Dermis blood vessel endothelial cell (primary cell): ENCODE results near the gene PHACTR1. TPM values are rescaled to one million over a fixed set of nuclear protein-coding genes. Genes with fewer than 3 reads are reported as not detected.
"Not testable (repeated sequence)": the region's sequence is repeated elsewhere in the genome, so short reads cannot be mapped to it uniquely, and the experiment has no call there.

Experiments used
- DNase-seq: peaks from one replicate; pipeline ENCODE4 v3.0.0; 2010
- total RNA-seq: library from RNA; depleted of rRNA; stranded (reverse); fragments of >200 nt; gene quantifications from 2 replicates; pipeline ENCODE4 v1.2.3, GENCODE V29; 2014

Gene PHACTR1
- total RNA-seq, 1 donor from 2014 or later = 2.4 TPM

- DNase-seq = peak; percentile 28
Observed at GRCh38 chr6:13120483-13121482, 404.2 kb downstream of the PHACTR1 start.

- DNase-seq = no peak
Observed at GRCh38 chr6:13124131-13124530, 407.6 kb downstream of the PHACTR1 start.

- DNase-seq = no peak
Observed at GRCh38 chr6:13125841-13126240, 409.3 kb downstream of the PHACTR1 start.

- DNase-seq = no peak
Observed at GRCh38 chr6:13131935-13132661, 415.5 kb downstream of the PHACTR1 start.

GRCh38 chr6:13133894-13134293 is 417.3 kb downstream of the PHACTR1 start:
- not testable (repeated sequence) for DNase-seq

GRCh38 chr6:13135152-13135551 is 418.6 kb downstream of the PHACTR1 start:
- DNase-seq = no peak

- peak; percentile 4 for DNase-seq
Observed at GRCh38 chr6:13139119-13139518, 422.6 kb downstream of the PHACTR1 start.

GRCh38 chr6:13140980-13141379 is 424.4 kb downstream of the PHACTR1 start:
- DNase-seq = no peak

- no peak for DNase-seq
Observed at GRCh38 chr6:13141387-13141786, 424.8 kb downstream of the PHACTR1 start.

GRCh38 chr6:13142611-13143010 is 426.0 kb downstream of the PHACTR1 start:
- no peak for DNase-seq

- no peak for DNase-seq
Observed at GRCh38 chr6:13146442-13146841, 429.9 kb downstream of the PHACTR1 start.

- DNase-seq = no peak
Observed at GRCh38 chr6:13147376-13147775, 430.8 kb downstream of the PHACTR1 start.

- DNase-seq = no peak
Observed at GRCh38 chr6:13147782-13148181, 431.2 kb downstream of the PHACTR1 start.

GRCh38 chr6:13152764-13153163 is 436.2 kb downstream of the PHACTR1 start:
- no peak for DNase-seq

- DNase-seq = no peak
Observed at GRCh38 chr6:13156381-13156780, 439.8 kb downstream of the PHACTR1 start.

- no peak for DNase-seq
Observed at GRCh38 chr6:13157293-13157692, 440.7 kb downstream of the PHACTR1 start.

- DNase-seq = peak; percentile 51
Observed at GRCh38 chr6:13159300-13159699, 442.7 kb downstream of the PHACTR1 start.

GRCh38 chr6:13159822-13160221 is 443.3 kb downstream of the PHACTR1 start:
- DNase-seq = not testable (repeated sequence)

GRCh38 chr6:13163161-13163944 is 446.8 kb downstream of the PHACTR1 start:
- DNase-seq = no peak

- DNase-seq = no peak
Observed at GRCh38 chr6:13164291-13164690, 447.7 kb downstream of the PHACTR1 start.

- DNase-seq = no peak
Observed at GRCh38 chr6:13165502-13166172, 449.1 kb downstream of the PHACTR1 start.

GRCh38 chr6:13166269-13166668 is 449.7 kb downstream of the PHACTR1 start:
- DNase-seq = no peak
